Mammary epithelial cell (primary cell): Measurements from ENCODE around the gene PRODH.

ENCODE experiments used
- CTCF ChIP-seq, 2 donors: IDR thresholded peaks in 1 of 2; conservative IDR thresholded peaks in 1 of 2; 2 replicates each; pipeline ENCODE4 v1.5.1; 2011 to 2012; ENCODE audit warnings: inconsistent platforms in 2 of 2, low read length in 2 of 2, mild to moderate bottlenecking in 2 of 2, control low read depth in 1 of 2, low read depth in 1 of 2; ENCODE audit not compliant: insufficient read depth in 1 of 2; ENCODE audit errors: extremely low read depth in 1 of 2
- EZH2 ChIP-seq: IDR thresholded peaks from 2 replicates; pipeline ENCODE4 v1.6.1; 2012; ENCODE audit warnings: low read length, inconsistent platforms, borderline replicate concordance

- TF ChIP-seq CTCF (conservative IDR thresholded peaks at IDR 0.05 in 1 of 2, IDR thresholded peaks at IDR 0.05 in 1 of 2; ENCODE audit: extremely low read depth in 1 of 2, insufficient read depth in 1 of 2, low read depth in 1 of 2, low read length in 2 of 2), result no peak
- no peak for TF ChIP-seq EZH2
These were observed 49.7 kb upstream of the PRODH start for GRCh38 chr22:18985780-18986179.
